Astrocyte (in vitro differentiated cells and primary cell): Measurements from ENCODE around the gene HLCS. TPM values are rescaled to one million over a fixed set of nuclear protein-coding genes. Genes with fewer than 3 reads are reported as not detected.

Source experiments
- DNase-seq: peaks from one replicate; pipeline ENCODE4 v3.0.0-alpha.2; 2010; ENCODE audit warnings: low read depth
- FAIRE-seq: peaks from 2 replicates; lab custom pipeline; 2011; peaks lifted over from hg19 to GRCh38; lab: Jason Lieb, UNC
- H2AFZ ChIP-seq: 2 replicates; pipeline ENCODE4 v1.6.0; 2012; ENCODE audit warnings: low read depth, low read length, inconsistent platforms
- H3K27ac ChIP-seq: 2 replicates; pipeline ENCODE4 v1.5.1; 2011; ENCODE audit warnings: low read depth, low read length, inconsistent platforms
- H3K27me3 ChIP-seq: 2 replicates; pipeline ENCODE4 v1.6.0; 2011; ENCODE audit warnings: low read length, inconsistent platforms; ENCODE audit not compliant: insufficient read depth
- H3K36me3 ChIP-seq: 2 replicates; pipeline ENCODE4 v1.5.1; 2011; ENCODE audit warnings: low read length, inconsistent platforms; ENCODE audit not compliant: insufficient read depth
- H3K4me1 ChIP-seq: 2 replicates; pipeline ENCODE4 v1.5.1; 2011; ENCODE audit warnings: low read length, inconsistent platforms; ENCODE audit not compliant: insufficient read depth
- H3K4me2 ChIP-seq: 2 replicates; pipeline ENCODE4 v1.6.0; 2012; ENCODE audit warnings: low read length, inconsistent platforms
- H3K4me3 ChIP-seq: 2 replicates; pipeline ENCODE4 v1.5.1; 2011; ENCODE audit warnings: low read depth, mild to moderate bottlenecking, low read length, inconsistent platforms; ENCODE audit not compliant: insufficient read depth
- H3K79me2 ChIP-seq: 2 replicates; pipeline ENCODE4 v1.6.0; 2012; ENCODE audit warnings: mild to moderate bottlenecking, low read length, inconsistent platforms; ENCODE audit not compliant: insufficient read depth
- H3K9ac ChIP-seq: 2 replicates; pipeline ENCODE4 v1.6.0; 2012; ENCODE audit warnings: mild to moderate bottlenecking, low read length, inconsistent platforms
- H3K9me3 ChIP-seq: 2 replicates; pipeline ENCODE4 v1.5.1; 2012; ENCODE audit warnings: low read depth, mild to moderate bottlenecking, low read length, inconsistent platforms; ENCODE audit not compliant: insufficient read depth
- H4K20me1 ChIP-seq: 2 replicates; pipeline ENCODE4 v1.6.0; 2012; ENCODE audit warnings: low read length, inconsistent platforms; ENCODE audit not compliant: insufficient read depth
- H3K27ac Mint-ChIP-seq: one replicate; pipeline ENCODE4 v1.8.0; 2021; ENCODE audit warnings: mild to moderate bottlenecking, mixed read lengths; ENCODE audit not compliant: unreplicated experiment
- H3K27me3 Mint-ChIP-seq: one replicate; pipeline ENCODE4 v1.8.0; 2021; ENCODE audit warnings: low read depth, mixed read lengths; ENCODE audit not compliant: unreplicated experiment
- H3K36me3 Mint-ChIP-seq: one replicate; pipeline ENCODE4 v1.8.0; 2021; ENCODE audit warnings: low read depth, mixed read lengths; ENCODE audit not compliant: unreplicated experiment
- H3K4me1 Mint-ChIP-seq: one replicate; pipeline ENCODE4 v1.8.0; 2021; ENCODE audit warnings: low read depth, mixed read lengths; ENCODE audit not compliant: unreplicated experiment
- H3K4me3 Mint-ChIP-seq: one replicate; pipeline ENCODE4 v1.8.0; 2021; ENCODE audit warnings: mild to moderate bottlenecking, moderate library complexity, mixed read lengths; ENCODE audit not compliant: unreplicated experiment
- H3K9me3 Mint-ChIP-seq: one replicate; pipeline ENCODE4 v1.8.0; 2021; ENCODE audit warnings: mild to moderate bottlenecking, mixed read lengths; ENCODE audit not compliant: unreplicated experiment
- EZH2 ChIP-seq: IDR thresholded peaks from 2 replicates; pipeline ENCODE4 v1.6.1; 2012; ENCODE audit warnings: mild to moderate bottlenecking, low read length, inconsistent platforms; ENCODE audit not compliant: insufficient read depth
- total RNA-seq: library from RNA; stranded (reverse); gene quantifications from 2 replicates; pipeline ENCODE4 v1.2.1, GENCODE V29; 2021
- TF ChIP-seq, protein P1 (sequence below): IDR thresholded peaks from 2 replicates; pipeline ENCODE4 v1.5.1; 2011; ENCODE audit warnings: low read depth, mild to moderate bottlenecking, inconsistent platforms, low read length, moderate library complexity; ENCODE audit not compliant: insufficient read depth

Gene HLCS
- total RNA-seq, 1 donor from 2014 or later, result 20.9 TPM

DNA sequence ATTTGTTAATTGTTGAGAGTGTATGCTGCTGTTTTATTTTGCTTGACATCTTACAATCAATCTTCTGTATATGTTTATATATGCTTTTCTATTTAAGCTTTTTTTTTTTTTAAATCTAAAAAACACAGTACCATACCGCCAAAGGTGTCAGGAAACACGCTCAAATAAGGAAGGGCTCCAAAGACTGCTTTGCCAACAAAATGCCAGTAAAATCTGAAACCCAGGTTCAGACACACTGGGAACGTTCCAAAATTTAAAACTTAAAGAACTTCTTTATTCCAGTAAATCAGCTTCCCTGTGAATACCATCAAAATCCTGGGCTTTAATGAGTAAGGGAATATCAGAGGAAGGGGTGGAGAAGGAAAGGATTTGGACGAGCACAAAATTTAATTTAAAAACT, 180.3 kb downstream of the HLCS start:
- H3K4me1 ChIP-seq, result peaks cover 10% of the 10 kb centered on the region
- peaks cover 18% of the 10 kb centered on the region for H3K4me1 Mint-ChIP-seq
- H3K79me2 ChIP-seq, result no peaks in the 10 kb centered on the region
- no peaks in the 10 kb centered on the region for H3K27me3 Mint-ChIP-seq
- no peak overlapping the region for H3K27ac ChIP-seq
- no peaks in the 10 kb centered on the region for H4K20me1 ChIP-seq
- H3K4me2 ChIP-seq, result no peak overlapping the region
- no peaks in the 10 kb centered on the region for H3K27me3 ChIP-seq
- H3K9me3 Mint-ChIP-seq, result no peaks in the 10 kb centered on the region
- DNase-seq, result no peak
- no peak for FAIRE-seq
- no peak overlapping the region for H3K4me3 ChIP-seq
- H3K4me3 Mint-ChIP-seq, result no peak overlapping the region
- no peak overlapping the region for H3K27ac Mint-ChIP-seq
- H3K9me3 ChIP-seq, result no peaks in the 10 kb centered on the region
- no peak overlapping the region for H3K9ac ChIP-seq
- TF ChIP-seq EZH2, result no peak
- TF ChIP-seq, protein P1, sequence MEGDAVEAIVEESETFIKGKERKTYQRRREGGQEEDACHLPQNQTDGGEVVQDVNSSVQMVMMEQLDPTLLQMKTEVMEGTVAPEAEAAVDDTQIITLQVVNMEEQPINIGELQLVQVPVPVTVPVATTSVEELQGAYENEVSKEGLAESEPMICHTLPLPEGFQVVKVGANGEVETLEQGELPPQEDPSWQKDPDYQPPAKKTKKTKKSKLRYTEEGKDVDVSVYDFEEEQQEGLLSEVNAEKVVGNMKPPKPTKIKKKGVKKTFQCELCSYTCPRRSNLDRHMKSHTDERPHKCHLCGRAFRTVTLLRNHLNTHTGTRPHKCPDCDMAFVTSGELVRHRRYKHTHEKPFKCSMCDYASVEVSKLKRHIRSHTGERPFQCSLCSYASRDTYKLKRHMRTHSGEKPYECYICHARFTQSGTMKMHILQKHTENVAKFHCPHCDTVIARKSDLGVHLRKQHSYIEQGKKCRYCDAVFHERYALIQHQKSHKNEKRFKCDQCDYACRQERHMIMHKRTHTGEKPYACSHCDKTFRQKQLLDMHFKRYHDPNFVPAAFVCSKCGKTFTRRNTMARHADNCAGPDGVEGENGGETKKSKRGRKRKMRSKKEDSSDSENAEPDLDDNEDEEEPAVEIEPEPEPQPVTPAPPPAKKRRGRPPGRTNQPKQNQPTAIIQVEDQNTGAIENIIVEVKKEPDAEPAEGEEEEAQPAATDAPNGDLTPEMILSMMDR, result no peak
- H3K36me3 ChIP-seq, result no peaks in the 10 kb centered on the region
- H3K36me3 Mint-ChIP-seq, result peaks cover 3% of the 10 kb centered on the region
- no peak overlapping the region for H2AFZ ChIP-seq

DNA sequence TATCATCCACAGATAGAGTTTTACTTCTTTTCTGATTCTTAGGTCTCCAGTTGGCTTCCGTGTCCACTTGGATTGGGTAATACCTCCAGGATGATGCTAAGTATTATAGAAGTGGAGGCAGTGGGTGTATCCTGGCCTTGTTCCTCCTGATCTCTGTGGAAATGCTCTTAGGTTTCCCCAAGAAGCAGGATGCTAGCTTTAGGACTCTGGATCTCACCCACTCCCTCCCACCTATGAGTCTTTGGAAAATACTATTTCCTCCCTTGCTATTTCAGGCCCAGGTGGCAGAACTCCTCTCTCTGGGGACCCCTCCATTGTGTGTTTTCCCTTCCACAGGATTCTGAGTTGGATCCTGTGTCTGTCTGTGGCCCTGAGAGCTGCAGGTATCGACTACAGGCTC, 180.9 kb downstream of the HLCS start:
- FAIRE-seq (no peak), DNase-seq (no peak)
- no peak for TF ChIP-seq EZH2
- TF ChIP-seq, protein P1, result no peak
- H3K9ac ChIP-seq, result no peak overlapping the region
- no peaks in the 10 kb centered on the region for H4K20me1 ChIP-seq
- peaks cover 10% of the 10 kb centered on the region for H3K4me1 ChIP-seq
- no peaks in the 10 kb centered on the region for H3K9me3 ChIP-seq
- peaks cover 15% of the 10 kb centered on the region for H3K4me1 Mint-ChIP-seq
- no peaks in the 10 kb centered on the region for H3K27me3 ChIP-seq
- no peaks in the 10 kb centered on the region for H3K79me2 ChIP-seq
- no peak overlapping the region for H3K4me2 ChIP-seq
- H3K4me3 ChIP-seq, result no peak overlapping the region
- H3K36me3 ChIP-seq, result no peaks in the 10 kb centered on the region
- H3K27ac Mint-ChIP-seq, result no peak overlapping the region
- peaks cover under 1% of the 10 kb centered on the region for H3K9me3 Mint-ChIP-seq
- no peak overlapping the region for H2AFZ ChIP-seq
- no peak overlapping the region for H3K27ac ChIP-seq
- no peaks in the 10 kb centered on the region for H3K27me3 Mint-ChIP-seq
- peaks cover 3% of the 10 kb centered on the region for H3K36me3 Mint-ChIP-seq
- H3K4me3 Mint-ChIP-seq, result no peak overlapping the region

DNA sequence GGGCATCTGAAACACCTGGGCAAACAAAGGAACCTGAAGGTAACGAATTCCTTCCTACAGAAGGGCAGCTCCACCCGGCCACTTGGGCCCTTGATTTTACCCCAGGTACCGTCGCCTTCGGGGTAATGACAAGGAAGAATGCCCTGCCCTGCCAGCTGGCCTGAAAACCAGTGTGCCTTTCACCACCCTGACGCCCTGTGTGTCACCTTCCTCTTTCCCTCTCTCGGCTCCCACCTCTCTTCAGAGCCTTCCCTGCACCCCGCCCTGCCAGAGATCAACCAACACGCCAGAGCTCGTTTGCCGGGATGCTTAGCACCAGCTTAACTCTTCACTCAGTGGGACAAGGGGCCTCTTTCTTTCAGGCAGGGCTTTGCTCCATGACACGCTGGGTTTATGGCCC, 181.5 kb downstream of the HLCS start:
- no peak for FAIRE-seq
- H3K4me1 Mint-ChIP-seq, result peaks cover 13% of the 10 kb centered on the region

More for the DNA sequence above, 181.5 kb downstream of the HLCS start:
- Histone ChIP-seq H2AFZ (no peak overlapping the region), H3K27ac (no peak overlapping the region), H3K4me2 (no peak overlapping the region), H4K20me1 (no peaks in the 10 kb centered on the region), H3K4me3 (no peak overlapping the region), H3K9me3 (no peaks in the 10 kb centered on the region), H3K9ac (no peak overlapping the region), H3K4me1 (peaks cover 10% of the 10 kb centered on the region), H3K79me2 (no peaks in the 10 kb centered on the region), H3K27me3 (no peaks in the 10 kb centered on the region), H3K36me3 (no peaks in the 10 kb centered on the region)
- TF ChIP-seq EZH2, result no peak
- TF ChIP-seq, protein P1, result no peak
- no peaks in the 10 kb centered on the region for H3K27me3 Mint-ChIP-seq
- no peak overlapping the region for H3K27ac Mint-ChIP-seq
- peaks cover 3% of the 10 kb centered on the region for H3K36me3 Mint-ChIP-seq
- peaks cover 2% of the 10 kb centered on the region for H3K9me3 Mint-ChIP-seq
- DNase-seq, result no peak
- H3K4me3 Mint-ChIP-seq, result no peak overlapping the region
